Stimulated activated naive CD4-positive, alpha-beta T cell (primary cell): ENCODE results near the gene UBE2F.
A peak's percentile ranks its signal among the peaks of the same experiment; 100 is the strongest.
"Not testable (repeated sequence)": the region's sequence is repeated elsewhere in the genome, so short reads cannot be mapped to it uniquely, and the experiment has no call there.

Experiments used
- DNase-seq, 6 experiments: peaks; one replicate each; lab custom pipeline; 2025; lab: John Stamatoyannopoulos, UW

Gene UBE2F

GRCh38 chr2:238046725-238047270, 80.0 kb downstream of the UBE2F start:
- DNase-seq: no peak

DNA sequence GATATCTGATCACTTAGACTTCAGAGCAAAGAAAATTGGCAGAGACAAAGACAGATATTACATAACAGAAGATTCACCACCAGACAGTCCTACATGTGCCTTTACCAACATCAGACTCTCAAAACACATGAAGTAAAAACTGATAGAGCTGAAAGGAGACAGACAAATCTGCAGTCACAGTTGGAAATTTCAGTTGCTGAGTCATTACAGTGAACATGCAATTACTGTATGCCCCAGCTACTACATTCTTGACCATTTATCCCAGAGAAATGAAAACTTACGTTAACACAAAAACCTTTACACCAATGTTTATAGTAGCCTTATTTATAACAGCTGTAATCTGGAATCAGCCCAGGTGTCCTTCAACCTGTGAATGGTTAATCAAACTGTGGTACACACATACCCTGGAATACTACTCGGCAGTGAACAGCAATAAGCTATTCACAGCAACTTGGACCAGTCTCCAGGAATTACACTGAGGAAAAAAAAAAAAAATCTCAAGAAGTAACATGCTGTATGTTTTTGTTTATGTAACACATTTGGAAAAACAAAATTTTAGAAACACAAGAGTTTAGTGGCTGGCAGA, 86.5 kb downstream of the UBE2F start:
- no peak for DNase-seq

DNA sequence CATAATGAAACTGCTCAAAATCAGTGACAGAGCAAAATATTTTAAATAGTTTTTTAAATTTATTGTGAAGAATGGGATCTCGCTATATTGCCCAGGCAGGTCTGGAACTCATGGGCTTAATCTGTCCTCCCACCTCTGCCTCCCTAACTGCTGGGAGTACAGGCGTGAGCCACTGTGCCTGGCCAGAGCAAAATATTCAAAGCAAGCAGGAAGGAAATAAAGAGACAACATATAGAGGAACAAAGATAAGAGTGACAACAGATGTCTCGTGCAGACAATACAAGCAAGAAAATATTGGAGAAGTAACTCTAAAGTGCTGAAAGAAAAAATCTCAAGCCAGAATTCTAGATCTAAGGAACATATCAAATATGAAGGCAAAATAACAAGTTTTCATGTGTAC, 89.0 kb downstream of the UBE2F start:
- no peak for DNase-seq

DNA sequence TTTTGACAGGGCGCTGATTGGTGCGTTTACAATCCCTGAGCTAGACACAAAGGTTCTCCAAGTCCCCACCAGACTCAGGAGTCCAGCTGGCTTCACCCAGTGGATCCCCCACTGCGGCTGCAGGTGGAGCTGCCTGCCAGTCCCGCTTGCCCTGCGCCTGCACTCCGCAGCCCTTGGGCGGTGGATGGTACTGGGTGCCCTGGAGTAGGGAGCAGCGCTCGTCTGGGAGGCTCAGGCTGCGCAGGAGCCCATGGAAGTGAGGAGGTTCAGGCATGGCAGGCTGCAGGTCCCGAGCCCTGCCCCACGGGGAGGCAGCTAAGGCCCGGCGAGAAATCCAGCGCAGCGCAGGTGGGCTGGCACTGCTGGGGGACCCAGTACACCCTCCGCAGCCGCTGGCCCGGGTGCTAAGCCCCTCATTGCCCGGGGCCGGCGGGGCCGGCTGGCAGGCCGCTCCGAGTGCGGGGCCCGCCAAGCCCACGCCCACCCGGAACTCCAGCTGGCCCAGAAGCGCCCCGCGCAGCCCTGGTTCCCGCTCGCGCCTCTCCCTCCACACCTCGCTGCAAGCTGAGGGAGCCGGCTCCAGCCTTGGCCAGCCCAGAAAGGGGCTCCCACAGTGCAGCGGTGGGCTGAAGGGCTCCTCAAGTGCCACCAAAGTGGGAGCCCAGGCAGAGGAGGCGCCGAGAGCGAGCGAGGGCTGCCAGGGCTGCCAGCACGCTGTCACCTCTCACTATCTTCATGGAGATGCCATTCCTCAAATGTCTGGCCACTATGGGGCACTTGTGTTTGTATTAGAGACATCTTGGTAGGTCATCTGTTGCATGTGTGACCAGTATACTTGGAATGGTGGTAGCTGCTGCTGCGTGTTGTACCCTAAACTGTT, 91.1 kb downstream of the UBE2F start:
- not testable (repeated sequence) for DNase-seq

DNA sequence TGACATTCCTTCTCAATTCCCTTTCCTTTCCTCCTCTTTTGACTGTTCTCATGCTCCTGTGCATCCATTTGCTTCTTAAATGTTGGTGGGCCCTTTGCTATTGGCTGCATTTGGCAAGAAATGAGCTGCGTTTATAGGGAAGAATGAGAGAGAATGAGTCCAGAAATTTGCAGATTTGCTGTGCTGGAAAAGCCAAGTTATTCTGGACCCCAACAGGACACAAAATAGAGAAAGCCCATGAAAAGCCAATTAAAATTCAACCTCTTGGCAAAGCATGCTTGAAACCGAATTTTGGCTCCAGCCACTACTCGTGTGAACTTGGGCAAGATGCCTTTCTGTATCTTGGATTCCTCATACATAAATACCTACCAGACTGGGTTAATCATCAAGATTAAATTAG, 92.7 kb downstream of the UBE2F start:
- DNase-seq: no peak

- DNase-seq: peak in 1 of 6 experiments; percentile 43
Observed at GRCh38 chr2:238060096-238060541, 93.3 kb downstream of the UBE2F start.

GRCh38 chr2:238060542-238061314, 93.9 kb downstream of the UBE2F start, which contains the start of gene SCLY:
Gene SCLY (plus strand): TSS chr2:238061001. CDS start chr2:238061055, 54 bp downstream.
- peak; percentile 92 to 98 (median 94) for DNase-seq

DNA sequence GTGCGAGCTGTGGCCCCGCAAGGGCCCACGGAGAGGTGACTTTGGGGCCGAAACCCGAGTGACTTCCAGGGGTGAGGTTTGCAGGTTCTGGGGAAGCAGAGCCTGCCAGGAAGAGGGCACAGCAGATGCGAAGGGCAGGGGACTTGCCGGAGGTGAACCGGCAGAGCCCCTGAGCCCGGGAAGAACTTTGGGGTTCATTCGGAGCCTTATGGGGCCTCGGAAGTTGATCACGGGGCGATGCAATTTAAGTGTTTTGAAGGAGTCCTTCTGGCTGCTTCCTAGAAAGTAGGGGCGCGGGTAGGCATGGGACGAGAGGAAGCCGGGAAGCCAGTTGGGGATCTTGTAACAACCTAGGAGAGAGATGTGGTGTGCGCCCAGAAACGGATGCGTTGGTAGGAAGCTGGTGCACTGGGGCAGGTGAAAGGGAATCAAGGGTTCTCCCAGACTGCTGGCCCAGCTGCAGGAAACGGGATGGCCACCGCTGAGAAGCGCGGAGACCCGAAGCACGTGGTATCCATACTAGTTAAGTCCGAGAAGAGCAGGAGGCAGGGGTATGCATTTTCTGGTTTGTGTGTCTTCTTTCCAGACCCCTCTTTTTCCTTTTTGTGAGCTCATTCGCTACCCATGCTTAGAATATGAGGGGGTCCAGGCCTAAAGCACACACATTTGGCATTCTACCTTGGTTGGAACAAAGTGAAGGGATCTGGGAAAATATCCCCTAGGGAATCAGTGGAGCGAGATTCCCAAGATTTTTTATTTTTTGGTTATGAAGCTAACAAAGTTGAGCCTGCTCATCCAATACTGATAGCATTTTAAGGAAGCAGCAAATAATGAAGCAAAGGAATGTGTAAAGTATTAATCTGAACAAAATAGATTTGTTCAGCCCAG, 94.7 kb downstream of the UBE2F start:
- peak in 2 of 6 experiments; percentile 37 to 63 for DNase-seq

DNA sequence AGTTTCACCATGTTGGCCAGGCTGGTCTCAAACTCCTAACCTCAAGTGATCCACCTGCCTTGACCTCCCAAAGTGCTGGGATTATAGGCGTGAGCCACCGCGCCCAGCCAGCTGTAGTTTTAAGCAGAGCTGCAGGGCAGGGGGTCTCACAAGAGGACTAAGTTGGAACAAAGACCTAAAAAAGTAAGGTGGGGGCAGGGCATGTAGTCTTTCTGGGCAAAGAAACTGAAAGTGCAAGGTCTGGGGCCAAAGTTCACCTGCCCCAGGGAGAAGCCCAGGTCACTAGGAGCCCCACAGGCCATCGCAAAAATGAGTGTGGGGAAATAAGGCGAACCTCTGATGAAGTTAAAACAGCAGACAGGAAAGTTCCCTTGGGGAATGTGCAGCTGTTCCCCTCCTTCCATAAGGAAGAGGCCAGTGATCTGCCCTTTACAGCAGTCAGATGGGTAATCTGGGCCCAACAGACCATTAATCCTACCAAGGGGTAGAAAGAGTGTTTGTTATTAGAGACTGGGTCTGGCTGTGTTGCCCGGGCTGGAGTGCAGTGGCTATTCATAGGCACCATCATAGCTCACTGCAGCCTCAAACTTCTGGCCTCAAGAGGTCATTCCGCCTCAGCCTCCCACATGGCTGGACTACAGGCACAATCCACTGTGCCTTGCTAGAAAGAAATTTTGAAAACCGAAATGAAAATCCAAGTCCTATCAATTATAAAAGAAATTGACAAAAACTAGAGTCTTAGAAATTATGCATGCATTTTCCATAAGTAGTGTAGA, 96.8 kb downstream of the UBE2F start:
- DNase-seq: no peak

GRCh38 chr2:238064376-238064775, 97.6 kb downstream of the UBE2F start:
- no peak for DNase-seq

DNA sequence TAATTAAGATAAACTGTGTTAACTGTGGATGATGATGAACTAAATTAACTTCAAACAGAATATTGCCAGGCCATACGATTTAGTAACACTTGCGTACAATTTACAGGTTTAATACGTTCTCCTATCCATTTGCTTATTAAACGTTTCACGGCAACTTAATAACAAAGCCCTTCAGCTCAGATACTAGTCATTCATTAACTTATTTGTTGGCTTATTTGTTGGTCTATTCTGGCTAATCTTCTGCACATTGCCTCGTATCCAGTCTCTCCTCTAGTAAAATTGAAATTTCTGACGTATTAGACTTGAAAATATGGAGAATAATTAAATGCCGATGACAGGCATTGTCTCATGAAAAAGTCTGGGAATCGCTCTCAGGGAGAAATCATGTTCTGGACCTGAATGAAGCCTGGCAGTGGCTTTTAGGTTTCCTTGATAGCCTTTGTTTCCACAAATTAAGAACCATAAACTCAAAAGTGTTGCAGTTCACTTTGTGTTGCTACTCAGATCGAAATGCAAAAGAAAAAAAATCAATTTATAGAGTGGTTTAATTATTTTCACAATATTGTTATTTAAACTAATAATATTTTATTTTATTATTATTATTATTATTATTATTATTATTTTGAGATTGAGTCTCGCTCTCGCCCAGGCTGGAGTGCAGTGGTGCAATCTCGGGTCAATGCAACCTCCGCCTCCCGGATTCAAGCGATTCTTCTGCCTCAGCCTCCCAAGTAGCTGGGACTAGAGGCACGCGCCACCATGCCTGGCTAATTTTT, 98.4 kb downstream of the UBE2F start:
- no peak for DNase-seq

GRCh38 chr2:238066218-238066617, 99.4 kb downstream of the UBE2F start:
- no peak for DNase-seq

GRCh38 chr2:238066718-238067117, 99.9 kb downstream of the UBE2F start:
- DNase-seq: not testable (repeated sequence)

GRCh38 chr2:238067939-238068338, 101.1 kb downstream of the UBE2F start:
- DNase-seq: no peak

- no peak for DNase-seq
Observed at GRCh38 chr2:238069021-238069709, 102.4 kb downstream of the UBE2F start.

DNA sequence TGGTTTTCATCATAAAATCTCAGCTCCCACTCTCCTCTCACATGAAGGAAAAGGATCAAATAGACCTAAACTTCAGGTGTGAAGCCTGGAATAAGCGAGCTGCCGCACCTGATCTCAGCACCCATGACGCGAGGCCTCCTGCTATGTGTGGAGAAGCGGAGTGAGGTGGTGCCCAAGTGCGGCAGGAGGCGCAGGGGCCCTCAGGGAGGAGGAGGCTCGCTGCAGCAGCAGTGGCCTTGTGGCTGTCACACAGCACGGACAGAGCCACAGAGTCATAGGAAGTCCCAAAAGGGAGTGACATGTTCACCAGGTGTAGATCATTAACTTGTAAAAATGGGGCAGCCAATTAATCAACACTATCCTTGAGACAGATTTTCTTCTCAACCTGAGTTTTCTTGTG, 103.1 kb downstream of the UBE2F start:
- DNase-seq: no peak

- no peak for DNase-seq
Observed at GRCh38 chr2:238075397-238075796, 108.6 kb downstream of the UBE2F start.

DNA sequence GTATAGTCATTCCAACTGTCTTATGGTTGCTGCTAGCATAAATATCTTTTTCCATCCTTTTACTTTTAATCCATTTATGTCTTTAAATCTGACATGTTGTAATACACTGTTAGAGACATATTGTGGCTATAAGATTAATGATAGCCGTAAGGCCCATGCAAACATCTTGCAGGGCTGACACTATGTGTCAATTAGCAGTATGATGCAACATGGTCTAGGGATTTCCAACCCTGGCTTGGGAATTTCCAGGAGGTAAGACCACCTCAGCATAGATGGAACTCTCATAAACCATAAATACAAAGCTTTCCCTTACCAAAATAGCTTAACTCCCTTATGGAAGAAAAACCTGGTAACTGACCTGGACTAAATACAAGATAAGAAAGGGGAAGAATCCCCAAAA, 110.5 kb downstream of the UBE2F start:
- DNase-seq: no peak

DNA sequence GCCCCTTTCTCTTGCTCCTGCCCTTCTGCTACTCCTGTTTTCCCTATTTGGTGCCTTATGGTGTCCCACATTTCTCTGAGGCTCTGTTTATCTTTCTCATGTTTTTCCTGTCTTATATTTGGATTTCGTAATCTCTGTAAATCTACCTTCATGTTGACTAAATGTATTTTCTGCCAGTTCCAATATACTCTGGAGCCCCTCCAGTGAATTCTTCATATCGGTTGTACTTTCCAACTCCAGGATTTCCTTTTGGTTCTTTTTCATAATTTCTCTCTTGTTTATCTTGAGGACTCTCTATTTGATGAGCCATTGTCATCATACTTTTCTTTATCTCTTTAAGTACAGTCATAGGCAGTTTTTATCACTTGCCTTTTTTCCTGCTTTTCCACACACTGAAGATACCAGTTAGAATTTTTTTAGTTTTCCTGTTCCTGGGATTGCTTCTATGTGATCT, 113.1 kb downstream of the UBE2F start:
- DNase-seq: no peak
